K562 (cell line): ENCODE measurements around the gene CNGA4.

Source experiments
- CBX8 ChIP-seq: fragments of 200-600 bp; sonication (generic); IDR thresholded peaks from 2 replicates; pipeline ENCODE4 v1.6.1; 2012; ENCODE audit warnings: borderline replicate concordance, mixed run types, low read depth, mild to moderate bottlenecking, moderate library complexity, mixed read lengths, low read length, control low read depth, inconsistent platforms; ENCODE audit not compliant: poor library complexity, severe bottlenecking; ENCODE audit errors: extremely low read depth
- FOS ChIP-seq: IDR thresholded peaks from 3 replicates; pipeline ENCODE4 v1.6.1; 2011; ENCODE audit not compliant: insufficient read length; ENCODE audit errors: extremely low read depth
- HDAC6 ChIP-seq: IDR thresholded peaks from 2 replicates; pipeline ENCODE4 v1.6.1; 2012; ENCODE audit warnings: low read depth, mild to moderate bottlenecking, control low read depth, inconsistent platforms, low read length, moderate library complexity
- MXD1 ChIP-seq: fragments of 250-450 bp; sonication (Bioruptor Pico); IDR thresholded peaks from 2 replicates; pipeline ENCODE4 v1.8.0; 2021; ENCODE audit warnings: borderline replicate concordance, mild to moderate bottlenecking, moderate library complexity; ENCODE audit not compliant: poor library complexity, severe bottlenecking
- PHF8 ChIP-seq: fragments of 200-600 bp; sonication (generic); IDR thresholded peaks from 2 replicates; pipeline ENCODE4 v1.6.1; 2012; ENCODE audit warnings: mixed run types, mild to moderate bottlenecking, inconsistent platforms, low read length, moderate library complexity, borderline replicate concordance
- TAF7 ChIP-seq: fragments of 450-650 bp; IDR thresholded peaks from 2 replicates; pipeline ENCODE4 v1.6.1; 2016; ENCODE audit warnings: missing genetic modification characterization, missing compliant biosample characterization
- TCF3 ChIP-seq: sonication (generic); formaldehyde crosslinking; IDR thresholded peaks from 2 replicates; pipeline ENCODE4 v1.4.0; 2020; ENCODE audit warnings: mild to moderate bottlenecking, missing genetic modification reagents
- TSC22D4 ChIP-seq: fragments of 450-650 bp; IDR thresholded peaks from 2 replicates; pipeline ENCODE4 v1.6.1; 2016; ENCODE audit warnings: missing genetic modification characterization, missing biosample characterization, control low read depth
- USF1 ChIP-seq: sonication (generic); formaldehyde crosslinking; IDR thresholded peaks from 2 replicates; pipeline ENCODE4 v1.9.0; 2022; ENCODE audit warnings: mild to moderate bottlenecking, missing genetic modification reagents
- ZC3H11A ChIP-seq: IDR thresholded peaks from 2 replicates; pipeline ENCODE4 v1.6.1; 2012; ENCODE audit warnings: low read depth, low read length, improper control_type of control experiment
- ZFX ChIP-seq: sonication (generic); formaldehyde crosslinking; IDR thresholded peaks from 2 replicates; pipeline ENCODE4 v1.8.0; 2022; ENCODE audit warnings: mild to moderate bottlenecking, missing genetic modification reagents, moderate library complexity
- ZNF639 ChIP-seq, 2 experiments: fragments of 200-800 bp in 1 of 2; sonication (Bioruptor generic) in 1 of 2; sonication (generic) in 1 of 2; formaldehyde crosslinking in 1 of 2; IDR thresholded peaks in 1 of 2; conservative IDR thresholded peaks in 1 of 2; 2 replicates each; pipeline versions ENCODE4 v1.5.0 to v1.6.1; 2016 to 2020; ENCODE audit warnings: missing compliant biosample characterization in 1 of 2, missing genetic modification characterization in 1 of 2, missing genetic modification reagents in 1 of 2
- ZNF76 ChIP-seq: fragments of 250-450 bp; sonication (Bioruptor Pico); IDR thresholded peaks from 2 replicates; pipeline ENCODE4 v1.4.0; 2020; ENCODE audit warnings: mild to moderate bottlenecking, moderate library complexity, borderline replicate concordance
- TF ChIP-seq, protein P1 (sequence below), 3 experiments: IDR thresholded peaks in 2 of 3; conservative IDR thresholded peaks in 1 of 3; 2 replicates each; pipeline ENCODE4 v1.5.1; 2011 to 2012; ENCODE audit warnings: low read length in 3 of 3, mild to moderate bottlenecking in 3 of 3, control low read depth in 2 of 3, improper control_type of control experiment in 1 of 3, inconsistent platforms in 1 of 3, low read depth in 1 of 3, mixed read lengths in 1 of 3, moderate library complexity in 1 of 3; ENCODE audit not compliant: insufficient read depth in 2 of 3

DNA sequence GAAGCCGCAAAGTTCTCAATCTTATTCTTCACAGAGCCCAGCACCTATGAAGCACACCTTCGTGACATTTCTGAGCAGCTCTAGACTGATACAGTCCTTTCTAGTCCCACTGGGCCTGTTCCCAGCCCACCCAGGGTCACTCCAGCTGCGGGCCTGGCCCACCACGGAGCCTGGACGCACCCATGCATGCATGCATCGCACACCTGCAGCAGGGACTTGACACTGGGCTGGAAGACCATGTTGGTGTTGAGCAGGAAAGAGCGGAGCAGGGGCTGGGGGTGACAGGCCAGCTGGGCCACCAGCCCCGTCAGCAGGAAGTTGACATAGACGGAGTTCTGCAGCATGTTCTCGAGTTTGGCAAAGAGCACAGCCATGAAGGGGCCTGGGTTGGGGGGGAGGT is 24.4 kb upstream of the CNGA4 start:
- no peak for TF ChIP-seq FOS
- no peak for TF ChIP-seq PHF8
- no peak for TF ChIP-seq TSC22D4 (tag)
- TF ChIP-seq TCF3 (CRISPR knock-in tag): no peak
- TF ChIP-seq, protein P1, sequence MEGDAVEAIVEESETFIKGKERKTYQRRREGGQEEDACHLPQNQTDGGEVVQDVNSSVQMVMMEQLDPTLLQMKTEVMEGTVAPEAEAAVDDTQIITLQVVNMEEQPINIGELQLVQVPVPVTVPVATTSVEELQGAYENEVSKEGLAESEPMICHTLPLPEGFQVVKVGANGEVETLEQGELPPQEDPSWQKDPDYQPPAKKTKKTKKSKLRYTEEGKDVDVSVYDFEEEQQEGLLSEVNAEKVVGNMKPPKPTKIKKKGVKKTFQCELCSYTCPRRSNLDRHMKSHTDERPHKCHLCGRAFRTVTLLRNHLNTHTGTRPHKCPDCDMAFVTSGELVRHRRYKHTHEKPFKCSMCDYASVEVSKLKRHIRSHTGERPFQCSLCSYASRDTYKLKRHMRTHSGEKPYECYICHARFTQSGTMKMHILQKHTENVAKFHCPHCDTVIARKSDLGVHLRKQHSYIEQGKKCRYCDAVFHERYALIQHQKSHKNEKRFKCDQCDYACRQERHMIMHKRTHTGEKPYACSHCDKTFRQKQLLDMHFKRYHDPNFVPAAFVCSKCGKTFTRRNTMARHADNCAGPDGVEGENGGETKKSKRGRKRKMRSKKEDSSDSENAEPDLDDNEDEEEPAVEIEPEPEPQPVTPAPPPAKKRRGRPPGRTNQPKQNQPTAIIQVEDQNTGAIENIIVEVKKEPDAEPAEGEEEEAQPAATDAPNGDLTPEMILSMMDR (IDR thresholded peaks at IDR 0.05 in 2 of 3, conservative IDR thresholded peaks at IDR 0.05 in 1 of 3; ENCODE audit: insufficient read depth in 2 of 3, low read depth in 1 of 3, low read length in 3 of 3): no peak
- no peak for TF ChIP-seq USF1 (CRISPR knock-in tag)
- TF ChIP-seq MXD1 (CRISPR knock-in tag): no peak
- TF ChIP-seq CBX8: no peak
- TF ChIP-seq ZNF639 (CRISPR knock-in tag; conservative IDR thresholded peaks at IDR 0.05 in 1 of 2, IDR thresholded peaks at IDR 0.05 in 1 of 2): no peak
- TF ChIP-seq HDAC6: no peak
- no peak for TF ChIP-seq TAF7 (tag)
- no peak for TF ChIP-seq ZNF76 (CRISPR knock-in tag)
- no peak for TF ChIP-seq ZFX (CRISPR knock-in tag)
- TF ChIP-seq ZC3H11A: no peak
